HG03354 (cell line): ENCODE data around the gene TSC22D2.

Source experiments
- ATAC-seq: cut with Tn5 transposase; IDR thresholded peaks from one replicate; pipeline ENCODE4 v1.9.1; 2021; ENCODE audit warnings: mild to moderate bottlenecking; ENCODE audit not compliant: unreplicated experiment, poor library complexity, severe bottlenecking

The TSC22D2 gene

DNA sequence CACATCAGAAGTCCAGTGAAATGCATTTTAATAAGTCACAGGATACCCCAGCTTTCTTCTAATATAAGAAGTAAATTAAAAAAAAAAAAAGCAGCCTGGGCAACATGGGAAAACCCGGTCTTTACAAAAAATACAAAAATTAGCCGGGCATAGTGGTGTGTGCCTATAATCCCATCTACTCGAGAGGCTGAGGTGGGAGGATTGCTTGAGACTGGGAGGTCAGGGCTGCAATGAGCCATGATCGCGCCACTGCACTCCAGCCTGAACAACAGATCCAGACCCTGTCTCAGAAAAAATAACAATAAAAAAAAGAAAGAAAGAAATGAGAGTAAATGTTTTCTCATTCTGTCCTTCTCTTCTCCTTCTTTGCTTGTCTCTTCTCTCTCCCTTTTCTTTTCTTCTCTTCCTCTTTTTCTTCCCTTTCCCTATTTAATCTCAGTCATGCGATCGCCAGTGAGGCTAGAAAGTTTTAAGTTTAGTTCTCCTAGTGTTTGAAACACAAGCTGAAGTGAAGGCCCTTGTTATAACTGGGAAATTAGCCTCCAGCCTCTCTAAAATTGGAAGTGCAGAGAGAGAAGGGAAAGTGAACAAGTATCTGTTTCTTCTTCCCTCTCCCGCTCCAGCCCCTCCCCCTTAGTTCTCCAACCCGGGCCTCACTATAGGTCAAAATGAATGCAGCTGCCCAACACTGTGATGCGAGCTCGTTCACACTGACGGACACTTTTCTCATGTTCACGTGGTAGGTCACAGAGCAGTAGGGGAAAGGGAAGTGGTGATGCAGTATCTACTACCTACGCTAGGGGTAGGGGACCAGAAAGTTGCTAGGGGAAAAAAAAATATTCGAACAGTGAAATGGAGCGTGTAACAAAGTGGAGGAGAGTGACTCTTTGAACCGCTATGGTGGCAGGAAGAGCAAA, 23.5 kb upstream of the TSC22D2 start:
- peak; percentile 99 for ATAC-seq

- ATAC-seq = peak; percentile 42
Observed at GRCh38 chr3:150385296-150386242, 22.5 kb upstream of the TSC22D2 start.

- no peak for ATAC-seq
Observed at GRCh38 chr3:150388498-150389418, 19.3 kb upstream of the TSC22D2 start.

GRCh38 chr3:150390087-150390486, 18.0 kb upstream of the TSC22D2 start:
- no peak for ATAC-seq

- ATAC-seq = no peak
Observed at GRCh38 chr3:150391161-150391560, 16.9 kb upstream of the TSC22D2 start.

DNA sequence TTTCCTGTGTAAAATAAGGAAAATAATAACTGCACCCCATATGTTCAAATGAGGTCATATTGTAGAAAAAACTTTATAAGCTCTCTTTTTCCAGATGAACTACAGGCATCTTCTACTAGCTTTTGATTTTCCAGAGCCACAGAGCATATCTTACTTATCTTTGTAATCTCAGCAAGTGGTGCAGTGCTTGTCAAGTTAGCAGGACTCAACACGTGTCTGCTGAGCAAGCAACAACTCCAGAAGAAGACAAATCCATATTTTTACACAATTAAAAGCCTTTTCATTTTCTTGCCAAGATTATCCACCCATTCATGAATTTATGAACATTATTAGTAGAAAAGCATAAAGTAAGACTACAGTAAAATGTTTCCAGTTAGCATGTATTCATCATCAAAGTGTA, 14.4 kb upstream of the TSC22D2 start:
- ATAC-seq = no peak

DNA sequence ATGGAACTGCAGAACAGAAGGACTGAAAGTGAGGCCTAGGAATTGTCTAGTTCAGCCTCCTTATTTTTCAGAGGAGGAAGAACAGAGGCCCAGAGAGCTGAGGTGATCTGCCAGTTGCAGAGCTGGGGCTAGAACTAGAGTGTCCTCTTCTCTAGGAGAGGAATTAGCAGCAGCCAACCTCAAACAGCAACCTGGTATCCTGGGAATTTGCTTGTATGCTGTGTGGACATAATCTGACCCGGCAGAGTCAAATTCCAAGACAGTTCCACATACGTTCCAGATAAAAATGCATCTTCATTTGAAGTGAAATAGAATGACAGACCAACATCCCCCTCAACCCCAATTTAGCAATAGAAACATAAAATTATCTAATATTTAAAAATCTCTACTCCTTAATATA, 13.5 kb upstream of the TSC22D2 start:
- ATAC-seq = no peak

GRCh38 chr3:150396491-150396890, 11.6 kb upstream of the TSC22D2 start:
- ATAC-seq = no peak

GRCh38 chr3:150396956-150397550, 11.0 kb upstream of the TSC22D2 start:
- ATAC-seq = no peak

GRCh38 chr3:150399060-150399459, 9.0 kb upstream of the TSC22D2 start:
- no peak for ATAC-seq

- no peak for ATAC-seq
Observed at GRCh38 chr3:150401285-150401684, 6.8 kb upstream of the TSC22D2 start.

GRCh38 chr3:150402217-150402616, 5.9 kb upstream of the TSC22D2 start:
- no peak for ATAC-seq

GRCh38 chr3:150404023-150404422, 4.1 kb upstream of the TSC22D2 start:
- no peak for ATAC-seq

DNA sequence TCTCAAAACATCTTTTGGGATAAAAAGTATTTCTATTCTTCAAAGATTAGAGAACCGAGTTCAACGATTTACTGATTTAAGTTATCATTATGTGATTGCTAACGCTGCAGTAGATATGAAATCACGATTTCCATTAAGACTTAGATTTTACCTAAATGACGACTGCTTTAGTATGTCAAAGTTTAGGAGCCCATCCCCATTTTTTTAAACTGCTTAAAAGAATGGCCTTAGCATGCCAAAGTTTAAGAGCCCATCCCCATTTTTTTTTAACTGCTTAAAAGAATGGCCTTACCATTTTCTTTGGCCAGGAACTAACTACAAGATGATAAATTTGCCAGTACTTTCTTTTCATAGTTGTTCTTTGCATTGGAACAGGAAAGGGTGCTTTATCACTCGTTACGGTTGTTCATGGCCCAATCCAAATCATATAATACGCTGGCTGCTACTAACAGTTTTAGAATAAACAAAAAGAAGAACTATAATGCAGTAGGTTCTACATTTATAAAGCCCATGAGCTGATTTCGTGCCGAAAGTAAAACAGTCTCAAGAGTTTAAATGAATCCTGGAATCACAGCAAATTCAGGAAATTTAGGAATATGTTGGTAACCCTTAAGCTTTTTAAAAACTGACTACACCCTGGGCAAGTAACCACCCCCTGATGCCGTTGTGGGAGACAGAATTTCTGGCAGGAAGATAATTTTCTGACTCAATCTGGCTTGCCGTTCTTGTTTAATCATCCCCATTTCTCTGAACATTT, 869 bp upstream of the TSC22D2 start:
- no peak for ATAC-seq

GRCh38 chr3:150407808-150408220, 284 bp upstream of the TSC22D2 start:
- ATAC-seq = peak; percentile 6

DNA sequence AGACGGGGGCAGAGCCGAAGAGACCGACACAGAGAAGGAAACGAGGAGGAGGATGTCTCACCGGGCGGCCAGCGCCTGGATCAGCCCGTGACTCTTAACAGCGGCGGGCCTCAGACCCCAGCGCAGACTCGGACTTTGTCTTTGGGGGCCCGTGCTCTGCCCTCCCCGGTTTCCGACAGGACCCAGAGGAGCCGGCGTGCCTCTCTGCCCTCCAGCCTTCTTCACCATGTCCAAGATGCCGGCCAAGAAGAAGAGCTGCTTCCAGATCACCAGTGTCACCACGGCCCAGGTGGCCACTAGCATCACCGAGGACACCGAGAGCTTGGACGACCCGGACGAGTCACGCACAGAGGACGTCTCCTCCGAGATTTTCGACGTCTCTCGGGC, 1.0 kb downstream of the TSC22D2 start:
- no peak for ATAC-seq

DNA sequence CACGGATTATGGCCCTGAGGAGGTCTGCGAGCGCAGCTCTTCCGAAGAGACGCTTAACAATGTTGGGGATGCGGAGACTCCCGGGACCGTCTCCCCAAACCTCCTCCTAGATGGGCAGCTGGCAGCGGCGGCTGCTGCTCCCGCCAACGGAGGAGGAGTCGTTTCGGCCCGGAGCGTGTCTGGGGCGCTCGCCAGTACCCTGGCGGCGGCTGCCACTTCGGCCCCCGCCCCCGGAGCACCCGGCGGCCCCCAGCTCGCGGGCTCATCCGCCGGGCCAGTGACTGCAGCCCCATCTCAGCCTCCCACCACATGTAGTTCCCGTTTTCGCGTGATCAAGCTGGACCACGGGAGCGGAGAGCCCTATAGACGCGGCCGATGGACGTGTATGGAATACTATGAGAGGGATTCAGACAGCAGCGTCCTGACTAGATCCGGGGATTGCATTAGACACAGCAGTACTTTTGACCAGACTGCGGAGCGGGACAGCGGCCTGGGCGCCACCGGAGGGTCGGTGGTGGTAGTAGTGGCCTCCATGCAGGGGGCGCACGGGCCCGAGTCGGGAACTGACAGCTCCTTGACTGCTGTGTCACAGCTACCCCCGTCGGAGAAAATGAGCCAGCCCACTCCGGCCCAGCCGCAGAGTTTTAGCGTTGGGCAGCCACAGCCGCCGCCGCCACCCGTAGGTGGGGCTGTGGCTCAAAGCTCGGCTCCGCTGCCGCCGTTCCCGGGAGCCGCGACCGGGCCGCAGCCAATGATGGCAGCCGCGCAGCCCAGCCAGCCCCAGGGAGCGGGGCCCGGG, 1.6 kb downstream of the TSC22D2 start:
- peak; percentile 34 for ATAC-seq
